Regular cardiac myocyte (primary cell): ENCODE results near the gene HTR3D. TPM values are rescaled to one million over a fixed set of nuclear protein-coding genes. Genes with fewer than 3 reads are reported as not detected.

ENCODE experiments used
- total RNA-seq: library from RNA; depleted of rRNA; stranded (reverse); fragments of >200 nt; gene quantifications from 2 replicates; pipeline ENCODE4 v1.2.3, GENCODE V29; 2014

HTR3D gene, protein sequence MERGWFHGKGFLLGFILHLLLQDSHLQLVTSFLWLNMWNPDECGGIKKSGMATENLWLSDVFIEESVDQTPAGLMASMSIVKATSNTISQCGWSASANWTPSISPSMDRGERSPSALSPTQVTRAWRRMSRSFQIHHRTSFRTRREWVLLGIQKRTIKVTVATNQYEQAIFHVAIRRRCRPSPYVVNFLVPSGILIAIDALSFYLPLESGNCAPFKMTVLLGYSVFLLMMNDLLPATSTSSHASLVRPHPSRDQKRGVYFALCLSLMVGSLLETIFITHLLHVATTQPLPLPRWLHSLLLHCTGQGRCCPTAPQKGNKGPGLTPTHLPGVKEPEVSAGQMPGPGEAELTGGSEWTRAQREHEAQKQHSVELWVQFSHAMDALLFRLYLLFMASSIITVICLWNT
- not detected in 2 replicates for total RNA-seq

DNA sequence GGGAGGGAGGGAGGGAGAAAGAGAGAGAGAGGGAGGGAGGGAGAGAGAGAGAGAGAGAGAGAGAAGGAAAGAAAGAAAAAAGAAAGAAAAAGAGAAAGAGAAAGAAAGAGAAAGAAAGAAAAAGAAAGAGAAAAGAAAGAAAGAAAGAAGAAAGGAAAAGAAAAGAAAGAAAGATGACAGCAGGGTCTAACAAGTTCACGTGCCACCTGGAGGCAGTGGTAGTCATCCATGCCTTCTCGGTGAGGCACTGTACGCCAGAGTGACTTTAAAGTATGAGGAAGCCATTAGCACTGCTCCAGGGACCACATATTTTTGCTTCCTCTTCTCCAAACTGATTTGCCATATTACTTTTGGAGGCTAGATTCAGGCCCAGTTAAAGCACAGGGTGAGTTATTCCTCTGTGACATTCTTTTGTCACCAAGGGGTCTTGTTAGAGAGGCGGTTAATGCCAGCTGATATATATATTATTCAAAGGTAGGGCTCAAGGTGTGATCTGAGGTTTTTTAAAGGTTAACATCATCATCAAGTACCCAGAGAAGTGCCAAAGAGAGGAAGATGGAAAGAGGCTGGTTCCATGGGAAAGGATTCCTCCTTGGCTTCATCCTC, at the start of gene HTR3D:
TSS of gene HTR3D (plus strand) at position 556 of the 606 bp plus-strand sequence. CDS start at position 556, 0 bp downstream.

DNA sequence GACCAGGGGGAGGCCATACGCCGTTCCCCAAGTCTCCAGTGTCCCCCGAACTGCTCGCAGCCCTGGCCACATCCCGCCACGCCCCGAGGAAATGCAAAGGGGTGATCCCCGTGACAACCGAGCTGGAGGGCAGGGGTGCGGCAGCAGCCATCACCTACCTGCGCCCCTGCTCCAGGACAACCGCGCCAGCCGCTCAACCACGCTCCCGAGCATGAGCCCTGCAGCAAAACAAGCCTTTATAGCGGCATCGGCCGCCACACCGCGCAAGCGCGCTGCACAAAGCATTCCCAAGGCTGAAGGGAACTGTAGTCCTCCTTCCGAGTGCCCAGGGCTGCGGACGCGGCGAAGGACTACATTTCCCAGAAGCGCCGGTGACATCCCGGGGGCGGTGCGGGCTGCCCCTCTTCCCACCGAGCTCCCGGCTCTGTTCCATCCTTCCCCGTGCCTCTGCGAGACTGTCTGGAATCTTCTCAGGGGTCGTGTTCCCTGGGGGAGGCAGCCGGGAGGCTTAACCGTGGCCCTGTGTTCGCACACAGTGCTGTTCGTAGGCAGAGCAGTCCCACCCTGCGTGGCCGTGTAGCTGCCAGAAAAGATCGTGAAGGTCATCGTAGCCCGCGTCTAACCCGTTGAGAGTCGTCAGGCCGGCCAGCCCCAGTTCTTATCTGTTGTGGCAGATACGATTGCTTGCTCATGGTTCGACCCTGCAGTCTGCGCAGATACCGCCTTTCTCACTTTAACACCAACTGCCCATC, 13.7 kb upstream of the HTR3D start, which contains the start of gene ABCC5:
TSS of gene ABCC5 (minus strand) at position 213 of the 752 bp plus-strand sequence. CDS start 3,492 bp downstream, outside the sequence.

DNA sequence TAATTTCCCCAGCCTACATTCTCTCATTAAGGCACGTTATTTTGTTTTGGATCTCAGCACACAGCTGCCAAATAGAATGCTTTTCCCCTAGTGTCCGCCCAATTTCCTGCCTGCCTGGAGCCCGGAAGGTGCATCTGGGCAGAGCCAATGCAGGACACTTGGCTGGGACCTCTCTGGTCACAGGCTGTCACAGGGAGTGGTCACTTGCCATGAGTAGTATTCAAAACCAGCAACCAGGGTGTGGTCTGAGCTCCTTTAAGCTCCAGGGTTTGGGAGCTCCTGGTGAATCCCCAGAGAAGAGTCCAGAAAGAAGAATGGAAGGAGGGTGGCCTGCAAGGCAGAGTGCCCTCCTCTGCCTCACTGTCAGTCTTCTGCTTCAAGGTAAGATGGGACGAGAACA, 21.2 kb downstream of the HTR3D start, which contains the start of gene HTR3C:
TSS of gene HTR3C (plus strand) at position 281 of the 400 bp plus-strand sequence. CDS start at position 315, 34 bp downstream.

Other genes starting within 250 kb of the HTR3D start
- 2.9 and 3.4 TPM in 2 replicates for gene MAP6D1, start 206.2 kb upstream of the HTR3D start, total RNA-seq
- 38.9 and 43.7 TPM in 2 replicates for gene PARL, start 146.9 kb upstream of the HTR3D start, total RNA-seq
- gene ABCC5, start 13.9 kb upstream of the HTR3D start, total RNA-seq, result 14.4 and 25.4 TPM in 2 replicates
- not detected in 2 replicates for gene HTR3C, start 21.3 kb downstream of the HTR3D start, total RNA-seq
- not detected in 2 replicates for gene HTR3E, start 65.3 kb downstream of the HTR3D start, total RNA-seq
- gene EIF2B5, start 103.6 kb downstream of the HTR3D start, total RNA-seq, result 29.3 and 39.1 TPM in 2 replicates
- 35.2 and 37.0 TPM in 2 replicates for gene DVL3, start 123.6 kb downstream of the HTR3D start, total RNA-seq
- gene AP2M1, start 143.1 kb downstream of the HTR3D start, total RNA-seq, result 384 and 533 TPM in 2 replicates
- 55.2 and 81.5 TPM in 2 replicates for gene ABCF3, start 154.5 kb downstream of the HTR3D start, total RNA-seq
- not detected in 2 replicates for gene VWA5B2, start 197.8 kb downstream of the HTR3D start, total RNA-seq
- 39.1 and 39.5 TPM in 2 replicates for gene ALG3, start 217.2 kb downstream of the HTR3D start, total RNA-seq
- gene EEF1AKMT4, start 217.9 kb downstream of the HTR3D start, total RNA-seq, result 3.4 and 6.9 TPM in 2 replicates
- gene CAMK2N2, start 229.8 kb downstream of the HTR3D start, total RNA-seq, result not detected in 2 replicates
- not detected in 2 replicates for gene ECE2, start 244.3 kb downstream of the HTR3D start, total RNA-seq